Omental fat pad (tissue), 4 donors: ENCODE data around the gene MYL4. TPM values are rescaled to one million over a fixed set of nuclear protein-coding genes. Genes with fewer than 3 reads are reported as not detected.

Experiments used
- ATAC-seq: fragments of 150-250 bp; one replicate; pipeline ENCODE4 v1.9.1; 2016; ENCODE audit warnings: mild to moderate bottlenecking, moderate library complexity; ENCODE audit not compliant: low FRiP score
- DNase-seq: peaks from one replicate; pipeline ENCODE4 v3.0.0-alpha.2; 2019; ENCODE audit warnings: low spot score
- total RNA-seq, 4 donors: library from RNA; depleted of rRNA; stranded (reverse); fragments of >200 nt; gene quantifications; one replicate each; pipeline ENCODE4 v1.1.0, GENCODE V29; 2016
- TF ChIP-seq, protein P1 (sequence below), 3 donors: fragments of 450-650 bp; IDR thresholded peaks; one replicate each; pipeline ENCODE4 v1.5.1; 2016 to 2017; ENCODE audit warnings: antibody characterized with exemption in 3 of 3, mild to moderate bottlenecking in 3 of 3, moderate library complexity in 2 of 3

MYL4 gene
- total RNA-seq, 4 donors from 2014 or later = 0.46 to 2.5 TPM; not detected in 2

DNA sequence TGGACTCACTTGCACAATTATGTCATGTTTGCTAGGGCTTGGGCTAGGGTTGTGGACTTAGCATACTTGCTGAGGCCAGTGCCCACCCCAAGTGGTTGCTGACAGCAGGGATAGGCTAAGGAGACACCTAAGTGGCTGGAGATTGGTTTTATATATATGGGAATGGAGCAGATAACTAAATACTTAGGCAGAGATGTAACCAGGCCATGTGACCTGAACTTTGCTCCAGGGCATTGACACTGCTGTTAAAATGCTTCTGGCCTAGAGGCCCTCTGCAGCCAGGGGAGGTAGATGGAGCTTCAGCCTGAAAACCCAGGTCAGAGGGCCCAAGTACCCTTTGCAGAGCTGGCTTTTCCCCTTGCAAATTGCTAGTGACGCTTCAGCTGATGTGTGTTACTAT, 43.1 kb downstream of the MYL4 start:
- TF ChIP-seq, protein P1, sequence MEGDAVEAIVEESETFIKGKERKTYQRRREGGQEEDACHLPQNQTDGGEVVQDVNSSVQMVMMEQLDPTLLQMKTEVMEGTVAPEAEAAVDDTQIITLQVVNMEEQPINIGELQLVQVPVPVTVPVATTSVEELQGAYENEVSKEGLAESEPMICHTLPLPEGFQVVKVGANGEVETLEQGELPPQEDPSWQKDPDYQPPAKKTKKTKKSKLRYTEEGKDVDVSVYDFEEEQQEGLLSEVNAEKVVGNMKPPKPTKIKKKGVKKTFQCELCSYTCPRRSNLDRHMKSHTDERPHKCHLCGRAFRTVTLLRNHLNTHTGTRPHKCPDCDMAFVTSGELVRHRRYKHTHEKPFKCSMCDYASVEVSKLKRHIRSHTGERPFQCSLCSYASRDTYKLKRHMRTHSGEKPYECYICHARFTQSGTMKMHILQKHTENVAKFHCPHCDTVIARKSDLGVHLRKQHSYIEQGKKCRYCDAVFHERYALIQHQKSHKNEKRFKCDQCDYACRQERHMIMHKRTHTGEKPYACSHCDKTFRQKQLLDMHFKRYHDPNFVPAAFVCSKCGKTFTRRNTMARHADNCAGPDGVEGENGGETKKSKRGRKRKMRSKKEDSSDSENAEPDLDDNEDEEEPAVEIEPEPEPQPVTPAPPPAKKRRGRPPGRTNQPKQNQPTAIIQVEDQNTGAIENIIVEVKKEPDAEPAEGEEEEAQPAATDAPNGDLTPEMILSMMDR (IDR thresholded peaks at IDR 0.05) = no peak
- DNase-seq = no peak
- no peak for ATAC-seq

DNA sequence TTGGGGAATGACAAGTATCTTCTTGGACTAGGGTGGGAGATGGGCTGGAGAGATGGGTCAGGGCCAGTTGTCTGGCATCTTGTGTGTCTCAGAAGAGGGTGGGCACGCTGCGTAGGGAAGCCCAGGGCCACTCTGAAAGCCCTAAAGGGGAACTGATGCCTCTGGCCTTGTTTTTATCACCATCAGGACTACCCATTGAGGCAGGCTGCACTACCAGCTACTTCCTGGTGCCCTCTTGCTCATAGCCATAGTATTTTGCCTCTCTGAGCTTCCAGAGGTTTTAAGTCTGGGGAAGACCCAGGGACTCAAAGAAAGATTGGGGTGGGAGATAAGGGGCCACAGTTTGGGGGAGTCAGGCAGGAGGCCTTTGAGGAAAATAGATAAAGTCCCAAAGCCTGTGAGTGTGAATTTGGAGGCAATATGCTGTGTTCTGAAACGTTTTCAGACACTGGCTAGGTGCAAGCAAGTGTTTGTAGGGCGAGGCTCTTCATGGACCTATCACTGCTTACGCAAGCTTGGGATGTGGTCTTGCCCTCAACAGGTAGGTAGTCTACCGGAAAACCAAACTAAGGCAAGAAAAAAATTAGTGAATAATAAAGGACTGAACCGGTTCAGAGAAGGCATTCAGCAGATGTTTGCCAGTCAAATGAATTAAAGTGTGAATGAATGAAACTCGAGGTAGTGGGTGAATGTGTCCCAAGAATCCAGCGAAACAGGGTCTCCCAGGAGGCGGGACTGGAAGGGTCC, 43.8 kb downstream of the MYL4 start:
- DNase-seq (no peak), ATAC-seq (no peak)
- TF ChIP-seq, protein P1 (IDR thresholded peaks at IDR 0.05) = no peak

DNA sequence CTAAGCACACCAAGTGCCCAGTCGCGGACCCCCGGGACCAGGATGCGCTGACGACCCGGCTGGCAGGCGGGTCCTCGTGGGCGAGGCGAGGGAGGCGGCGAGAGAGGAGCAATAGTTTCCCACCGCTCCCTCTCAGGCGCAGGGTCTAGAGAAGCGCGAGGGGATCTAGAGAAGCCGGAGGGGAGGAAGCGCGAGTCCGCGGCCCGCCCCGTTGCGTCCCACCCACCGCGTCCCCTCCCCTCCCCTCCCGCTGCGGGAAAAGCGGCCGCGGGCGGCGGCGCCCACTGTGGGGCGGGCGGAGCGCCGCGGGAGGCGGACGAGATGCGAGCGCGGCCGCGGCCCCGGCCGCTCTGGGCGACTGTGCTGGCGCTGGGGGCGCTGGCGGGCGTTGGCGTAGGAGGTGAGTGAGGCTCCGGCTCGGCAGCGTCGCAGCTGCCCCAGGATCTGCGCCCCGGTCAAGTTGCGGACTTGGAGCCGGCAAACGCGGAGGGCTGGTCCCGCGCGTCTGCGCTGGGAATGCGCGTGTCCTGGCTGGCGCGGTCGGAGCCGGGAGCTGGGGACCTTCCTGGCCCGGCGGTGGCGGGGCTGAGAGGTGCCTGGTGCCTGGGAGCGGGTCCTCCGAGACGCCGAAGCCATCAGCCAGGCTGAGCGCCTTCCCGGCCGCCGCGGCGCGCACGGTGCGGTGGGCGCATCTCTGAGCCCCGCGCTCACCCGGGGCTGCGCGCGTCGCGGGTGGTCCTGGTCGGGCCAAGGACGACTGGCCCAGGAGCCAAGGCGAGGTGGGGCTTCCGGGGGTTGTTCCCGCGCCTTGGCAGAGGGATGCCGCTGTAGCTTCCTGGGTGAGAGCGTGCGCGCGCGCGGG, 44.6 kb downstream of the MYL4 start, which contains the start of gene ITGB3:
Gene ITGB3, plus strand, starts transcription at position 287 of the 862 bp plus-strand sequence. Its CDS starts 35 bp downstream, at position 322.
- TF ChIP-seq, protein P1 (IDR thresholded peaks at IDR 0.05) = no peak
- DNase-seq (no peak), ATAC-seq (peak; percentile 73)

DNA sequence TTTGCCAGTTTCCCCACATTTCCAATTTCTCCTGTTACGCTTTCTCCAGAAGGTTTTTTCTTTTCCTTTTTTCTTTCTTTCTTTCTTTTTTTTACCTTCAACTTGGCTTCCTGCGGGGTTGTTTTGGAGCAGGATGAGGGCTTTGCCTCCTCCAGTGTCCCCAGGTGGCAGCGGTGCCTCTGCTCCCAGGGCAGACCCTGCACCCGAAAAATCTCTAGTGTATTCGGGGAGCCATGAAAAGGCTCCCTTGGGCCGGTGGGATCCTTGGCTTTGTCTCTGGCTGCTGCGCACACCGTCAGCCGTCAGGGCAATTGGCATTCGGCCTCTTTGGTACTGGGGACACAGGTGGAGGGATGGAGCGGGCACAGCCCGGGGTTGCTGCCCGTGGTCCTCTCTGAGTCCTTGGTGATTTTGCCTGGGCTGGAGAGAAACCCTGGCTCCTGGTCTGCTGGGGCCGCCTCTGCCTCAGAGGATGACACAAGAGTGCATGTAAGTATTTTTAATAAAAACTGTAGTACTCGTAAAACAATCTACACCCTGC, 45.3 kb downstream of the MYL4 start:
- DNase-seq = no peak
- no peak for ATAC-seq
- TF ChIP-seq, protein P1 (IDR thresholded peaks at IDR 0.05) = no peak

DNA sequence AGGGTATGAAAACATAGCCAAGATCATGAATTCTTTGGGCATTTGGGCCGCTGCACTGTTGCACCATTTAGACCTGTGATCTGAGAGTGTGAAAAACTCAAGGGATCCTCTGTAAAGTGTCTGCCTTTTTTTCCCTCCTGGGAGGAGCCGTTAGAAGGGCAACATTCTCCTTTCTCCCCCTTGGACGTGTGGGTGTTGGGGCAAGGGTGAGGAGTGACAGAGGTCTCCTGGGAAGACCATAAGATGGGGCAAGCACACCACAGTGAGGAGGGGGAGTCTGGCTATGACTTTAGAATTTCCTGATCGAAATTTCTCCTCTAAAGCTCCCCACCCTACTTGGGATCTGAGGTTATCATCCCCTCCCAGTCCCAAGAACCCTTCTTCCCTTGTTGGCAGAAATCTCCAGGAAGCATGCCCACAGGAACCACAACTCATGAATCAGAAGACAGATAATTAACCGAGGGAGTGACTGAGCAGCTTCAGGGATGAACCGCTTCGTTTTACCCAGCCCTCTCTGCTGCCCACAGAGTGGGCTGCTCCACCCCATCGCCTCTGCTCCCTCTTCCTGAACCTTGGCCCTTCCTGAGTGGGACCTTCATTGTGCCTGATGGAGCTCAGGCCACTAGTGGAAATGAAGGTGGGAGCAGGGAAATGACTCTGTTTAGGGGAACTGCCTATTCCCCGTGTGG, 48.6 kb downstream of the MYL4 start:
- ATAC-seq (peak; percentile 88), DNase-seq (no peak)
- TF ChIP-seq, protein P1 (IDR thresholded peaks at IDR 0.05) = no peak

DNA sequence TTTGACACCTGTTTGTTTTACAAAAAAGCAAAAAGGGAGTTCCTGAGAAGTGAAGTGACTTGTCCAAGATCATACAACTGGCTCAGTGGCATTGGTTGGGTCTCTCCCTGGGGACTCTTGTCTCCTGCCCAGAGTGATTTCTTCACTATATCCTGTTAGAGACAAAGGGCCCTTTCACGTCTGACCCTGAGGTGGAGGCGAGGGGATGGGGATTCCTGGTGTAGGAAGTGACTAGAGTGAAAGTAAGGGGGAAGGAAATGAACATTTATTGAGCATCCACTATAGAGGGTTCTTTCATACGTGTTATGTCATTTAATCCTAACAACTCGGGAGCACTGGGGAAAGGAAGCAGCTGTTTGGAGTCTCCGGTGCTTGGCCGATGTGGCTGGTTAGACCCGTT, 53.4 kb downstream of the MYL4 start:
- no peak for ATAC-seq
- DNase-seq = no peak
- TF ChIP-seq, protein P1 (IDR thresholded peaks at IDR 0.05) = no peak
